Hematopoietic multipotent progenitor cell (in vitro differentiated cells): ENCODE data around the gene SPTSSA. TPM values are rescaled to one million over a fixed set of nuclear protein-coding genes. Genes with fewer than 3 reads are reported as not detected.
"Not testable (repeated sequence)": the region's sequence is repeated elsewhere in the genome, so short reads cannot be mapped to it uniquely, and the experiment has no call there.

ENCODE experiments used
- DNase-seq, 3 donors: peaks; one replicate each; pipeline ENCODE4 v3.0.0-alpha.2; 2011 to 2015; ENCODE audit warnings: low read depth in 2 of 3, low spot score in 2 of 3
- total RNA-seq: library from RNA; depleted of rRNA; stranded (reverse); fragments of >200 nt; gene quantifications from one replicate; pipeline ENCODE4 v1.2.3, GENCODE V29; 2012

The SPTSSA gene
- total RNA-seq, 1 donor = 12.9 TPM

DNA sequence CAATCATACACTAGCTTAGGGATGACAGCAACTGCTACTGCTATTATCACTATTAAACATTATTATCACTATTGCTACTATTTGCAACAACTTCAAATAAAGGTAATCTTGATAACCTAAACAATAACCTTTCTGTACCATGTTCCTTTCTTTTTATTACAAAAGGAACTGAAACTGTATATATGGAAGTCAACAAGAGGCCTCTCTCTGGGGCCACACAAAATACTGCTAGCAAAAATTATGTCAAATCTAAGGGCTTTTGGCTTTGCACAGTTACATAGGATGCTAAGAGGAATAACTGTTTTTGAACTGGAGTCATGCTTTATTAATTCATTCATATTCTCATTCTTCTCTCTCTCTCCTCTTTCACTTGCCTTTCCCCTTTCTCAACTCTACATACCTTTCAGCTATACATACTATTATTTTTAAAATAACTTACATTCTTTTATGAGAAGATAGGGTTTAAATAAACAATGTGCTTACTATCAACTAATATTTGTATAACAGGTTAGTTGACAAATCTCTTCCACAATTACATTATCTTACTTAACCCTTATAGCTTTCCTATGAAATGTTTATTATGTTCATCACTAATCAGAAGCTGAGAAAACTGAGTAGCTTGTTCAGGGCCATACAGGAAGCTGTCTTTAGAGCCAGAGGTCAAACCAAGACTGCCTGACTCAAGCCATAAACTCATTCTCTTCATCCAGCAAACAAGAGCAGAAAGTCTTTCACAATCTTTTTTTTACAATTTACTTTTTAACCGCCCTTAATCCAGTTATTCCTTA lies 25.7 kb downstream of the SPTSSA start:
- no peak for DNase-seq

DNA sequence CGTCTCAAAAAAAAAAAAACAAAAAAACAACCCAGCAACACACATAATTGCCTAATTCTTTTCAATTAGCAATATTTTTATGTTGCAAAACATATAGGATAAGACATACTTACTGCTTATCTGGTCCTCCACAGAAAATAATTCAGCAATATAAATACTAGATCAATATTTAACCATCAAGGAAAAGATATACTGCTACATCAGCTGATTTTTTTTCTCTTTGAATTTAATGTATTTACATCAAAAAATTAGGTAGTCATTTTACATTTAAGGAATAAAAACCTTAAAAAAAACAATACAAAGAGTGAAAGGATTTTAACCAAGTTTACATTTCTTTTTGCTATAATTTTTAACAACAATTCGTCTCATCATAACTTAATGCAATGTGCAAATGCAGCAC lies 28.1 kb downstream of the SPTSSA start:
- DNase-seq = no peak

DNA sequence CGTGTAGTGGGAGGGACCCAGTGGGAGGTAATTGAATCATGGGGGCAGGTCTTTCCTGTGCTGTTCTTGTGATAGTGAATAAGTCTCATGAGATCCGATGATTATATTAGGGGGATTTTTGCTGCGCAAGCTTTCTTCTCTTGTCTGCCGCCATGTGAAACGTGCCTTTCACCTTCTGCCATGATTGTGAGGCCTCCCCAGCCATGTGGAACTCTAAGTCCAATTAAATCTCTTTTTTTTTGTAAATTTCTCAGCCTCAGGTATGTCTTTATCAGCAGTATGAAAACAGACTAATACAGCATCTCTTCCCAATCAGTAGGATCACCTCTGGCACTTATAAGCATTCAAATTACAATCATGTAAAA lies 34.0 kb downstream of the SPTSSA start:
- not testable (repeated sequence) for DNase-seq

DNA sequence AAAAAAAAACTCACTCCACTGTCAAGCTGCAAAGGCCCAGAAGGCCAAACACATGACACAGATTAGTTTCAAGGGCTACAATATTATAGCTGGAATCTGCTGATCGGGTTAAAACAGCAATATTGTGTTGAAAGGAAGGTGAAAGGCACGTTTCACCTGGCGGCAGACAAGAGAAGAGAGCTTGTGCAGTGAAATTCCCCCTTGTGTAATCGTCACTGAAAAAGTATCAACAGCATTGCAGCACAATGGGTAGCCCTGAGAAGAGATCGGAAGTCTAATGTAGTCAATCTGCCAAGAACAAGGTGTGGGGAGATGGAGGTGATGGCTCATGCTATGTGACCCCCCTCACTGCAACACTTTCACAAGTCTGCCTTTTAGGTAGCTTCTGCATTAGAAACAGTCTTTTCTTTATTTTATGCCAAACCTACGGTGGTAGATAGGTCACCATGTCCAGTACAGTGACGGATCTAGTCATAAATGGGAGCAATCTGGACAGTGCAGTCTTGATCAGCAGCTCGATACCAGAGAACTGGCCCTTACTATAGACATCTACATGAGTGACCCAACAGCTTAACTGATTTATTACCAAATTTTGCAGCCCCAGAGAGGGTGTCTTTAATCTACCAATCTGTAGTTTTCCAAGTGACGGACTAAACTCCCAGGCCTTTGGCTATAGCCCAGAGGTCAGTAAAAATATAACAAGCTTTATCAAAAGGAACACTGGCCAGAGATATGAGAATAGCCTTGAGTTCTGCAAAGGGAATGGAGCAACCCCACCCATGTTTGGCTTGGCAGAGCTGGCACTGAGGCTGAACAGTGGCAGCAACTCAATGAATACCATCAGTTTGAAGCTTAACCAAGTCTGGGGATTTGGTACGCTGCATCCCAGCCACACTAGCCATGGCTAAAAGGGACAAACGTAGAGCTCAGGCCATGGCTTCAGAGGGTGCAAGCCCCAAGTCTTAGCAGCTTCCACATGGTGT lies 35.4 kb downstream of the SPTSSA start:
- no peak for DNase-seq

DNA sequence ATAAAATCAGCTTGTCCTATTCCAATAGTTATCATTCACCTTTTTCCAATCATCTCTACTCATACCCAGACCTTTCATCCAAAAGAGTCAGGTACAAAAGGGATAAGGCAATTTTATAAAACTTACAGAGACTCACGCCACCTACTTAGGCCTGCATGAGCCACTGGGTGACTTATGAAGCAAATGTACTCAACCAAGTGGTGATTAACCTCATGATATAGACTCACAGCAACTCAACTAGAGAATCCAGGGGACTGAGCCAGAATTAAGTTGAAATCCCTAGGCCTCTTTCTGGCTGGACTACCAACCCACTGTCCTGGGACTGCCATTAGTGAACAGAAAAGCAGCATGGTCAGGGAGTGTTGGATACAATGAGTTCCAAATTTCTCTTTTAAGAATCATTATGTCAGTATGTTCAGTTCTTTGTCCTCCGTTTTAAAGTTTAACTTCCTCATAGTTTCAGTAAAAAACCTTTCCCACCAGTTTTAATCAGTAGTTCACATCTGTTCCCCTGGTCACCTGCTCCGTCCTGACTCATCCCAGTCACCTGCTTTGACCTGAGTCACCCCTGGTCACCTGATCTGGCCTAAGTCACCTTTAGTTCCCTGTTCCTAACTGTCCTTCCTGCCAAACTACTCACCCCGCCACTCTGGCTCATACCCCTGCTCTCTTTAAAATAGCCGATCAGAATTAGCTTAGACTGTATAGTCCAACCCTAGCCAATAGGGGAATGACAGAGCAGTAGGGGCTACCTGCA lies 36.8 kb downstream of the SPTSSA start:
- DNase-seq = peak in 2 of 3 donors; percentile 43 to 53

DNA sequence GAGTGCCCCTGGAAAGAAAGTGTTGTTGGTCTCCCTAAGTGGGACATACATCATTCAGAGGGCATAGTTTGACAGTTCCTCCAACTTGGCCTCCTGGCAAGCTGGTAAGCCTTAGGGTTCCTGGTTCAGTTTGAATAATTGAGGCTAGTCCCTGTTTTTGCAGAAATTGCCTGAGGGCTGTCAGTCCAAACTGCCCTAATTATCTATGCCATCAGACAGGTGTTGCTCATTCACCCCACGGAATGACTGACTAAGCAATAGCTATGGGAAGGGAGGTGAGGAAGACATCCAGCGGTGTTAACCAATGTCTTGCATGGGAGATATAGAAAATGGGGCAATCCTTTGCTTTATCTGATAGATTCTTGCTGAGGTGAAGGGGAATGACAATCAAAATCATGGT lies 37.6 kb downstream of the SPTSSA start:
- DNase-seq = no peak

DNA sequence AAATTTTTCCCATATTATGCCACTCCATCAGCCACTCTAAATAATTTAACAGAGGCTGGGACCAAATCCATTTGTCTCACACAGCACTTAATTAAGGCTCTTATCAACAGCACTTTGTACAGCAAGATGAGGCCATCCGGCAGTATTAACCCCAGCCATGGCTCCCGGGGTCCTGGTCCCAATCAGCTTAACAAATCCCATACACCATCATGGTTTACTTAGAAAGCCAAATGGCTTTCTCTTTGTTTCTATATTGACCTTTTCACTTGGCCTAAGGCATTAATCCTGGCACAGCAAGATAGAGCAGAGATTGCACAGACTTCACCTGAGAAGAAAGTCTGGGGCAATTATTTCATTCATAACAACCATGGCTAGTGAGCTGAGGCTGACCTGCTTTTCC lies 38.6 kb downstream of the SPTSSA start:
- no peak for DNase-seq

DNA sequence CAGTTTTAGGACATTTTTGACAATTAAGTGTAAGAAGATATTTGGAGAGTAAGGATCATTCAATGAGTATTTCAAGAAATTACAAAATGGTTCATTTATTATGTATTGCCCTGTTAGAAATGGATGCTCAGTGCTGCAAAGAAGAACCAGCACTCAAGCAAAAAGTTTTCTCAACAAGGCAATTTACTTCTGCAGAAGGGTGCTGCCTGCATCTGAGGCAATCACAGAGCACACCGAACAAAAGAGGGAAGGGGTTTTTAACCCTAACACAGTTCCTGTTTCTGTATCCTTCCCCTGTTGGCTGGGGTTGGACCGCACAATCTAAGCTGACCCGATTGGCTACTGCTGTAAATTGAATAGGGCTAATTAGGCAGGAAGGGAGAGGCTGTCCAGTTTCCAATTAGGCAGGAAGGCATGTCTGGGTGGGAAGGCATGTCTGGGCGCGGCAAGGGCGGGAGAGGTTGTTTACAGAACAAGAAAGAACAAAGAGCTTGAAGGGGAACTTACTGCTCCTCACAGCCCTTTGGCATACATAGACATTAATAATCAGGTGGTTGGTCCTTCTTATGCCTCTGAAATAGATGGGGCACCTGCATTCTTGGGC lies 41.4 kb downstream of the SPTSSA start:
- no peak for DNase-seq

DNA sequence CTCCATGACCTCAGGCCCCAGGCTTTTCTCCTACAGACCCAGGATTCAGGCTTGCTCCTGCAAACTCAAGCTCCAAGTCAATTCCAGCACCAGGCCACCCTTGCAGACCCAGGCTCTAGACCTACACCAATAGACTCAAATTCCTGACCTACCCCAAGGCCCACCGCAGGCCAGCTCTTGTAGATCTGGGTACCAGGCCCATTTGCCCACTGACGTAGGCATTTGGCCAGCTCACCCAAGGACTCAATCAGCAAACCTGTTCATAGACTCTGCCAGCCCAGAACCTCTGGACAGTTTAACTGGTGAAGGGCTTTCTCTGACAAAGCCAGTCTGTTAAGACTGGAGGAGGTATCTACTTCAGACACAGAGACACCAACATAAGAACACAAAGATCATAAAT lies 52.3 kb downstream of the SPTSSA start:
- no peak for DNase-seq

DNA sequence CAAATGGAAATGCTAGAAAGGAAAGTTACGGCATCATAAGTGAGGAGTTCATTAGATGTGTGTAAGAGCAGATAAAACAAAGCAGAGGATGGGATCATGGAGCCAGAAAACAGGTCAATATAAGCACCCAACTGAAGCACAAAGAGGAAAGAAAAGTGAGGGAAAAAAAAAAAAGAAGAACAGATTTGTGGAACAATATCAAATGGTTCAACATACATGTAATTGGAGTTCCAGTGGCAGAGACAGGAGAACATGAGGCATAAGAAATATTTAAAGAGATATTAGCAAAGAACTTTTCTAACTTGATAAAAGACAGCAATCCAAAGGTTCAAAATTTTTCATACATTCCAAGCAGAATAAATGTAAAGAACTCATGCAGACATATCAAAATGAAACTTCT lies 54.1 kb downstream of the SPTSSA start:
- no peak for DNase-seq

DNA sequence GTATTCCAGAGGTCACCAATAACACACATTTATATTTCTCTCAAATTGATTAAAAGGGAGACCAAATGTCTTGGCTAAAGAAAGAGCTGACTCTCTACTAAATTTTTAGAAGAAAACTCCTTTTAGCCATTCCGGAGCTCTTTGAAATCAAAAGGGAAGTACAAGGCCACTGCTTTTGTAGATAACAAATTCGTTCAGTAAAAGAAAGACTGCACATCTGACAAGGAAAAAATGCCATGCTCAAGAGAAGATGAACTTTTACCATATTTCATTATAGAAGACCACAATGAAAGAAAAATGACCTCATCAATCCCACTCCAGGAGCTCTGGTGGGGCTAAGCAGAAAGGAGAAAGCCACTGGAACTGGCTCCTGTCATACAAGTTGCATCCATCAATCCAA lies 57.6 kb downstream of the SPTSSA start:
- DNase-seq = peak in 2 of 3 donors; percentile 3 to 28

DNA sequence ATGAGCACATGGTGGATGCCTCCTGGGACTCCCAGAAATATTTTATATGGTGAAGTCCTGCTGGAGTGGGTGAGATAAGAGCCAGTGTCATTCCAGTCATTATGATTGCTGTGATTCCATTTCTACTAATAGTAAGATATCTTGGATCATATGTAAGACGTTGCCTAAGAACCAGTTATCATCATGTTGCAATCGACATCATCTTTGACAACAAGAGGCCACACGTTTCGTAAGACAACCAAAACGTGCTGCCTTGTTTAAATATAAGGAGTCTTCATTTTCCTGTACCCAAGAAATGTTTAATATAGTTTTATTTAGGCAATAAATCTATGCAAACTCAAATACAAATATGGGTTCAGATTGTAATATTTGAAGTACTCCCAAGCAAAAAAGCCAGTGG lies 58.4 kb downstream of the SPTSSA start:
- DNase-seq = no peak

DNA sequence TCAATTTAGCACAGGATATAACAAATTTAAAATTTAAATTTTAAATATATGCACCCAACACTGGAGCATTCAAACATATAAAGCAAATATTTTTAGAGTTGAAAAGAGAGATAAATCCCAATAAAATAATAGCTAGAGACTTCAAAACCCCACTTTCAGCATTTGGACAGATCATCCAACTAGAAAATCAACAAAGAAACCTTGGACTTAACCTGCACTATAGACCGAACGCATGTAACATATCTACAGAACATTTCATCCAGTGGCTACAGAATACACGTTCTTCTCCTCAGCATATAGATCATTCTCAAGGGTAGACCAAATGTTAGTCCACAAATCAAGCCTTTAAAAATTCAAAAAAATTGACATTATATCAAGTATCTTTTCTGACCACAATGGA lies 64.0 kb downstream of the SPTSSA start:
- DNase-seq = no peak

DNA sequence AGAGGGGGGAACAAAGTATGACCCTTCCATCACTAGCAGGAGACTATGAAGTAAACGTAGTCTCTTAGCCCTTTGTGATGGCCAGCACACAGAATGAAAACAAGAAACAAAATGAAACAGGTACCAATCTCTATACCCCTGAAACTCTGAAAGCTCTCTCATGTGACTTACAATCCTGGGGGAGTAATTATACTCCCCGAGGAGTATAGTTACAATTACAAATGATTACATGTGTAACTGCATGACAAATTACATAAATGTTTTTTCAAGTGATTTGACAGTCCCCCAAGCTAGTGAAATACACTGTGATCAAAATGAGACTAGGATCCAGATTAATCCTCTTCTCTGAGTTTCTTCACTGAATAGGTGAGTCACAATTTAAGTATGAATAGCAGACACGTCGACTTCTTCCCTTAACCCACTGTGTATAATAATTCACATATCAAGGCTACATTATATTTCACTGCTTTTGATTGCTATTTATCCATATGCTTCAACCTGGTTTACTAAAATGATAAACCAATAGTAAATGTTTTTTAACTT lies 74.0 kb downstream of the SPTSSA start:
- DNase-seq = no peak

DNA sequence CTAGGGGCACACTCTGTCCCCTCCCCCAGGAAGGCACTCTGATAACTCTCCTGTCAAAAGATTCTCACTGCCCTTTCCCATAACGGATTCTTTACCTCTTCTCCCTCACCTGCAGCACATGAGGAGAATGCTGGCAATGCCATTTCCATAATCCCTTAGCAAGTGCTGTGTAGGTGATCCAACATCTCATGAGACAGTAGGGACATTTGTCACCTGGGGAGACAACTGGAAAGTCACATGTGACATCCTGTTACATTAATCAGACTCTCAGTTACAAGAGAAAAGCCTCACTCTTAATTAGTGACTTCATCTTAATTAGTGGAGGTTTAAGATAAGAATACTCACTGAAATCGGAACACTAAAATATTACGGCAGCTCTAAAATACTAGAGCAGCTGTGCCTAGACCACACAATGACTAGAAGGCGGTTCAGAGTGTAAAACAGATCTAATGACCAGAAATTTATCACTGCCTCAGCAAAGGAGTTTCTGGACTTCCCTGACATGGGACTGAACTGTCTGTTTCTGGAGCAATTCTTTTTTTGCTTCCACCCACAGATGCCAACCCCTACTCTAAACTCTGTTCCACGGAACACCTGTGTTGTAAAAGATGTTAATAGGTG lies 75.1 kb downstream of the SPTSSA start:
- DNase-seq = no peak

DNA sequence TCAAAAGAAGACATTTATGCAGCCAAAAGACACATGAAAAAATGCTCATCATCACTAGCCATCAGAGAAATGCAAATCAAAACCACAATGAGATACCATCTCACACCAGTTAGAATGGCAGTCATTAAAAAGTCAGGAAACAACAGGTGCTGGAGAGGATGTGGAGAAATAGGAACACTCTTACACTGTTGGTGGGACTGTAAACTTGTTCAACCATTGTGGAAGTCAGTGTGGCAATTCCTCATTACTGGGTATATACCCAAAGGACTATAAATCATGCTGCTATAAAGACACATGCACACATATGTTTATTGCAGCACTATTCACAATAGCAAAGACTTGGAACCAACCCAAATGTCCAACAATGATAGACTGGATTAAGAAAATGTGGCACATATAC lies 76.2 kb downstream of the SPTSSA start:
- not testable (repeated sequence) for DNase-seq

DNA sequence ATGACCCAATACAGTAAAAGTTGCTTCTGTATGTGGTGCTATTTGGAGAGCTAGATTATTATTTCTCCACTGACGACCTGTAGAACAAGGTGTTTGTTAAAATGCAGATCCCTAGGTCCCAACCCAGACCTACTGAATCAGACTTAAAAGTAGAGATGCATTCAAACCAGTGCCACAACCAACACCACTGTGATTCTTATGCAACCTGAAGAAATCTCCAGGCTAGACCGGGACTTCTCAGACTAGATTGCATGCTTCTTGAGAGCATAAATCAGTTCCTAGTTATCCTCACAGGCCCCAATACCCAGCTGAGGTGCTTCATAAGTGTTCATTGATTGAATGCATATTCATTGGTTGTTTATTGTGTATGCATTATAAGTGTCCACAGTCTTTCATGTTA lies 78.2 kb downstream of the SPTSSA start:
- no peak for DNase-seq
